DOHH2 (cell line): ENCODE measurements around the gene CTDP1.

Experiments used
- CTCF ChIP-seq: fragments of 200-600 bp; sonication (generic); IDR thresholded peaks from one replicate; pipeline ENCODE4 v1.5.1; 2014; ENCODE audit warnings: antibody characterized with exemption, mild to moderate bottlenecking, low read depth, low read length; ENCODE audit not compliant: poor library complexity, severe bottlenecking
- EZH2phosphoT487 ChIP-seq: fragments of 200-600 bp; sonication (generic); IDR thresholded peaks from 2 replicates; pipeline ENCODE4 v1.6.1; 2017; ENCODE audit warnings: borderline replicate concordance, mild to moderate bottlenecking, antibody characterized with exemption, low read length, moderate library complexity, mixed read lengths

DNA sequence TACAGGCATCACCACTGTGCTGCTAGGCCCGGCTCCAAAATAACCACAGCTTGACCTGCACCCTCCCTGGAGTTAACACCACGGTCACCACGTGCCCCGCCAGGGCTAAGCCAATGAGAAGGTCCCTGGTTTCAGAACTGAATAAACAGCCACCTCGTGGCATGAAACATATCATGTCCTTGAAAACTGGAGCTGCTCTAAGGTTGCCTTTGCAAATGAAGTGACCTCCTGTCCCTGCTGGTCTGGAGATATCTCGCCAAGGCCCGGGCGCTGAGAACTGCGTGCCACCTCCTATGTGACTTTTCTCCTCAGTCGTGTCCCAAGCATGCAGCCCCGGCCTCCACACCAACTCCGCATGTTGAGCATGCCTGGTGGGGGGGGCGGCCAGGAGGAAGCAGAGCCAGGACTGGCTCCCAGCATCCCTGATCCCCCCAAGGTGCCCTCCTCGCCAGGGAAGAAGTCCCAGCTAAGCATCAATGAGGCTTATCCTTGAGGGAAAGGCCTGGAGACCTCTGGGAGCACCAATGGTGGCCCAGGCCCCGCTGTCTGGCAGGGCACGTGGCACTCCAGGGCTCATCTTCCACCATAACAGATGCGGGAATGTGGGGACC, 101.8 kb downstream of the CTDP1 start:
- TF ChIP-seq EZH2phosphoT487 = no peak
- no peak for TF ChIP-seq CTCF
